Memory B cell (primary cell): Measurements from ENCODE around the gene SPATA2.
"Not testable (repeated sequence)": the region's sequence is repeated elsewhere in the genome, so short reads cannot be mapped to it uniquely, and the experiment has no call there.

ENCODE experiments used
- ATAC-seq: fragments of 150-1000 bp; cut with Tn5 transposase; 2 replicates; pipeline ENCODE4 v1.10.0; 2021; ENCODE audit warnings: low read depth, mild to moderate bottlenecking, moderate library complexity
- DNase-seq, 2 donors: peaks; one replicate each; pipeline ENCODE4 v3.0.0; 2022; ENCODE audit warnings: low spot score in 2 of 2
- H3K27ac Mint-ChIP-seq: one replicate; pipeline ENCODE4 v1.8.0; 2022; ENCODE audit warnings: mild to moderate bottlenecking, moderate library complexity, mixed read lengths
- H3K27me3 Mint-ChIP-seq: one replicate; pipeline ENCODE4 v1.8.0; 2022; ENCODE audit warnings: mixed read lengths
- H3K36me3 Mint-ChIP-seq: one replicate; pipeline ENCODE4 v1.8.0; 2022; ENCODE audit warnings: mild to moderate bottlenecking, mixed read lengths
- H3K4me1 Mint-ChIP-seq: one replicate; pipeline ENCODE4 v1.8.0; 2022; ENCODE audit warnings: mixed read lengths
- H3K4me3 Mint-ChIP-seq: one replicate; pipeline ENCODE4 v1.8.0; 2022; ENCODE audit warnings: mild to moderate bottlenecking, moderate library complexity, mixed read lengths
- H3K9me3 Mint-ChIP-seq: one replicate; pipeline ENCODE4 v1.8.0; 2022; ENCODE audit warnings: mixed read lengths

Gene SPATA2

GRCh38 chr20:49871391-49871948, 43.9 kb downstream of the SPATA2 start:
- Mint-ChIP-seq H3K9me3 (no peaks in the 10 kb centered on the region), H3K36me3 (peaks cover 16% of the 10 kb centered on the region), H3K4me3 (no peak overlapping the region), H3K4me1 (peaks cover 11% of the 10 kb centered on the region), H3K27ac (no peak overlapping the region), H3K27me3 (no peaks in the 10 kb centered on the region)
- ATAC-seq (no peak), DNase-seq (no peak)

- Mint-ChIP-seq H3K4me1 (peaks cover 14% of the 10 kb centered on the region), H3K36me3 (peaks cover 19% of the 10 kb centered on the region), H3K27ac (no peak overlapping the region), H3K4me3 (no peak overlapping the region), H3K27me3 (no peaks in the 10 kb centered on the region), H3K9me3 (no peaks in the 10 kb centered on the region)
- DNase-seq (no peak), ATAC-seq (no peak)
Measured at GRCh38 chr20:49870261-49870660, 45.1 kb downstream of the SPATA2 start.

- DNase-seq (no peak), ATAC-seq (no peak)
- H3K27me3 Mint-ChIP-seq: no peaks in the 10 kb centered on the region
- H3K4me1 Mint-ChIP-seq: peaks cover 14% of the 10 kb centered on the region
- no peak overlapping the region for H3K27ac Mint-ChIP-seq
- peaks cover 21% of the 10 kb centered on the region for H3K36me3 Mint-ChIP-seq
- no peak overlapping the region for H3K4me3 Mint-ChIP-seq
- no peaks in the 10 kb centered on the region for H3K9me3 Mint-ChIP-seq
Measured at GRCh38 chr20:49868964-49869363, 46.4 kb downstream of the SPATA2 start.

- peaks cover 14% of the 10 kb centered on the region for H3K4me1 Mint-ChIP-seq
- no peaks in the 10 kb centered on the region for H3K27me3 Mint-ChIP-seq
- no peaks in the 10 kb centered on the region for H3K9me3 Mint-ChIP-seq
- ATAC-seq: peak; percentile 42
- H3K27ac Mint-ChIP-seq: no peak overlapping the region
- no peak for DNase-seq
- H3K4me3 Mint-ChIP-seq: no peak overlapping the region
- peaks cover 21% of the 10 kb centered on the region for H3K36me3 Mint-ChIP-seq
Measured at GRCh38 chr20:49868538-49868937, 46.8 kb downstream of the SPATA2 start.

GRCh38 chr20:49867453-49868215, 47.7 kb downstream of the SPATA2 start:
- peak overlapping the region; percentile 30 for H3K4me3 Mint-ChIP-seq
- no peak for DNase-seq
- peaks cover 14% of the 10 kb centered on the region for H3K4me1 Mint-ChIP-seq
- H3K9me3 Mint-ChIP-seq: no peaks in the 10 kb centered on the region
- no peaks in the 10 kb centered on the region for H3K27me3 Mint-ChIP-seq
- ATAC-seq: peak; percentile 51
- H3K27ac Mint-ChIP-seq: peak overlapping the region; percentile 10
- peaks cover 23% of the 10 kb centered on the region for H3K36me3 Mint-ChIP-seq

- no peak overlapping the region for H3K27ac Mint-ChIP-seq
- peaks cover 14% of the 10 kb centered on the region for H3K4me1 Mint-ChIP-seq
- no peak overlapping the region for H3K4me3 Mint-ChIP-seq
- DNase-seq (no peak), ATAC-seq (peak; percentile 56)
- H3K36me3 Mint-ChIP-seq: peaks cover 25% of the 10 kb centered on the region
- no peaks in the 10 kb centered on the region for H3K9me3 Mint-ChIP-seq
- H3K27me3 Mint-ChIP-seq: no peaks in the 10 kb centered on the region
Measured at GRCh38 chr20:49866051-49866450, 49.3 kb downstream of the SPATA2 start.

- peaks cover 14% of the 10 kb centered on the region for H3K4me1 Mint-ChIP-seq
- H3K27ac Mint-ChIP-seq: no peak overlapping the region
- ATAC-seq (no peak), DNase-seq (no peak)
- H3K27me3 Mint-ChIP-seq: no peaks in the 10 kb centered on the region
- H3K9me3 Mint-ChIP-seq: no peaks in the 10 kb centered on the region
- no peak overlapping the region for H3K4me3 Mint-ChIP-seq
- peaks cover 29% of the 10 kb centered on the region for H3K36me3 Mint-ChIP-seq
Measured at GRCh38 chr20:49865559-49865958, 49.8 kb downstream of the SPATA2 start.

- Mint-ChIP-seq H3K4me3 (no peak overlapping the region), H3K27me3 (no peaks in the 10 kb centered on the region), H3K36me3 (peaks cover 21% of the 10 kb centered on the region), H3K27ac (no peak overlapping the region), H3K9me3 (no peaks in the 10 kb centered on the region), H3K4me1 (peaks cover 14% of the 10 kb centered on the region)
- ATAC-seq (no peak), DNase-seq (no peak)
Measured at GRCh38 chr20:49863666-49864065, 51.7 kb downstream of the SPATA2 start.

- Mint-ChIP-seq H3K4me1 (peaks cover 9% of the 10 kb centered on the region), H3K27ac (no peak overlapping the region), H3K36me3 (peaks cover 21% of the 10 kb centered on the region), H3K9me3 (no peaks in the 10 kb centered on the region), H3K4me3 (no peak overlapping the region), H3K27me3 (no peaks in the 10 kb centered on the region)
- ATAC-seq: no peak
- no peak for DNase-seq
Measured at GRCh38 chr20:49862607-49863200, 52.6 kb downstream of the SPATA2 start.

- not testable (repeated sequence) for ATAC-seq, H3K27ac Mint-ChIP-seq, H3K4me3 Mint-ChIP-seq, H3K27me3 Mint-ChIP-seq, DNase-seq, H3K4me1 Mint-ChIP-seq, H3K9me3 Mint-ChIP-seq
- peaks cover 21% of the 10 kb centered on the region for H3K36me3 Mint-ChIP-seq
Measured at GRCh38 chr20:49861232-49861631, 54.1 kb downstream of the SPATA2 start.

- H3K27me3 Mint-ChIP-seq: no peaks in the 10 kb centered on the region
- no peaks in the 10 kb centered on the region for H3K9me3 Mint-ChIP-seq
- ATAC-seq: no peak
Measured at GRCh38 chr20:49859807-49860206, 55.5 kb downstream of the SPATA2 start.

GRCh38 chr20:49859011-49859410, 56.3 kb downstream of the SPATA2 start:
- ATAC-seq (no peak), DNase-seq (no peak)
- peaks cover 20% of the 10 kb centered on the region for H3K36me3 Mint-ChIP-seq
- H3K4me1 Mint-ChIP-seq: no peaks in the 10 kb centered on the region
- H3K27ac Mint-ChIP-seq: no peak overlapping the region
- no peaks in the 10 kb centered on the region for H3K9me3 Mint-ChIP-seq
- H3K4me3 Mint-ChIP-seq: no peak overlapping the region
- H3K27me3 Mint-ChIP-seq: no peaks in the 10 kb centered on the region

More at GRCh38 chr20:49859807-49860206, 55.5 kb downstream of the SPATA2 start:
- DNase-seq: no peak
- peaks cover 25% of the 10 kb centered on the region for H3K36me3 Mint-ChIP-seq
- H3K4me1 Mint-ChIP-seq: no peaks in the 10 kb centered on the region
- H3K4me3 Mint-ChIP-seq: no peak overlapping the region
- no peak overlapping the region for H3K27ac Mint-ChIP-seq

GRCh38 chr20:49858076-49858585, 57.2 kb downstream of the SPATA2 start:
- H3K36me3 Mint-ChIP-seq: peaks cover 20% of the 10 kb centered on the region
- no peak overlapping the region for H3K27ac Mint-ChIP-seq
- H3K27me3 Mint-ChIP-seq: no peaks in the 10 kb centered on the region
- H3K9me3 Mint-ChIP-seq: no peaks in the 10 kb centered on the region
- H3K4me3 Mint-ChIP-seq: no peak overlapping the region
- DNase-seq: no peak
- no peak for ATAC-seq
- H3K4me1 Mint-ChIP-seq: no peaks in the 10 kb centered on the region

GRCh38 chr20:49856904-49857303, 58.4 kb downstream of the SPATA2 start:
- H3K36me3 Mint-ChIP-seq: peaks cover 19% of the 10 kb centered on the region
- H3K4me1 Mint-ChIP-seq: no peaks in the 10 kb centered on the region
- DNase-seq (no peak), ATAC-seq (no peak)
- H3K27me3 Mint-ChIP-seq: no peaks in the 10 kb centered on the region
- no peak overlapping the region for H3K27ac Mint-ChIP-seq
- no peaks in the 10 kb centered on the region for H3K9me3 Mint-ChIP-seq
- no peak overlapping the region for H3K4me3 Mint-ChIP-seq
